HCT116 (cell line): Measurements from ENCODE around the gene SH2D7. TPM values are rescaled to one million over a fixed set of nuclear protein-coding genes. Genes with fewer than 3 reads are reported as not detected.
A peak's percentile ranks its signal among the peaks of the same experiment; 100 is the strongest.

Experiments used
- ATAC-seq: fragments of 200-7000 bp; cut with Tn5 transposase; 2 replicates; pipeline ENCODE4 v1.9.1; 2020; ENCODE audit warnings: mild to moderate bottlenecking, moderate library complexity
- BruUV-seq: library from RNA; stranded (reverse); fragments of 400-500 nt; replicated peaks from 2 replicates; lab custom pipeline; 2021; lab: Mats Ljungman, UMichigan
- CTCF ChIA-PET: fragments of 300-600 bp; sonication (Branson Sonifier 250); formaldehyde crosslinking; loops from one replicate; lab custom pipeline; 2021; ENCODE audit warnings: antibody characterized with exemption; lab: Charles Lee
- POLR2A ChIA-PET: fragments of 300-600, 350-600 bp; sonication (Branson Sonifier 250); formaldehyde crosslinking; loops from one replicate; lab custom pipeline; 2021; ENCODE audit warnings: antibody characterized with exemption; lab: Charles Lee
- RAD21 ChIA-PET, 2 experiments: fragments of 300-600 bp; sonication (Branson Sonifier 250); formaldehyde crosslinking; loops; one replicate each; lab custom pipeline; 2023; ENCODE audit warnings: low total read pairs in 2 of 2; ENCODE audit not compliant: uncharacterized antibody in 2 of 2, unreplicated experiment in 2 of 2, low non-redundant PET in 1 of 2; lab: Charles Lee
- DNase-seq: peaks from one replicate; pipeline ENCODE4 v3.0.0-alpha.2; 2010; ENCODE audit warnings: low read depth, low spot score
- H2AFZ ChIP-seq: fragments of 200-600 bp; shearing (Covaris generic), sonication (generic); 2 replicates; pipeline ENCODE4 v1.6.1; 2017; ENCODE audit warnings: low read depth, mixed run types, mixed read lengths, antibody characterized with exemption, low read length; ENCODE audit not compliant: poor library complexity, severe bottlenecking
- H3K27ac ChIP-seq: 2 replicates; pipeline ENCODE4 v1.5.1; 2012; ENCODE audit warnings: low read depth, low read length
- H3K27me3 ChIP-seq: fragments of 200-600 bp; sonication (generic); 2 replicates; pipeline ENCODE4 v1.6.1; 2016; ENCODE audit warnings: mixed run types, low read length, mixed read lengths; ENCODE audit not compliant: insufficient read depth
- H3K36me3 ChIP-seq, 2 experiments: fragments of 200-500 bp in 1 of 2; fragments of 200-600 bp in 1 of 2; sonication (Bioruptor generic) in 1 of 2; sonication (generic) in 1 of 2; 2 replicates each; pipeline versions ENCODE4 v1.5.1 to v1.6.1; 2014 to 2016; ENCODE audit warnings: low read length in 2 of 2, inconsistent platforms in 1 of 2, mixed read lengths in 1 of 2, mixed run types in 1 of 2; ENCODE audit not compliant: insufficient read depth in 2 of 2, control insufficient read depth in 1 of 2
- H3K4me1 ChIP-seq, 2 experiments: fragments of 200-600 bp in 1 of 2; sonication (generic) in 1 of 2; 2 replicates each; pipeline versions ENCODE4 v1.5.1 to v1.6.1; 2012 to 2017; ENCODE audit warnings: low read length in 2 of 2, inconsistent platforms in 1 of 2, mild to moderate bottlenecking in 1 of 2, mixed read lengths in 1 of 2, mixed run types in 1 of 2, moderate library complexity in 1 of 2; ENCODE audit not compliant: insufficient read depth in 2 of 2, control insufficient read depth in 1 of 2
- H3K4me2 ChIP-seq: fragments of 200-600 bp; sonication (generic); 2 replicates; pipeline ENCODE4 v1.6.1; 2017; ENCODE audit warnings: mixed run types, low read length, mixed read lengths
- H3K4me3 ChIP-seq, 2 experiments: fragments of 200-600 bp in 1 of 2; sonication (generic) in 1 of 2; replicated peaks in 1 of 2; 2 replicates each; pipeline ENCODE4 v1.5.1; 2011 to 2016; ENCODE audit warnings: low read length in 2 of 2, control low read depth in 1 of 2, low read depth in 1 of 2, mild to moderate bottlenecking in 1 of 2, mixed read lengths in 1 of 2, mixed run types in 1 of 2
- H3K79me2 ChIP-seq: fragments of 200-600 bp; sonication (generic); 2 replicates; pipeline ENCODE4 v1.6.1; 2017; ENCODE audit warnings: mild to moderate bottlenecking, mixed run types, low read length, moderate library complexity, mixed read lengths; ENCODE audit not compliant: insufficient read depth
- H3K9ac ChIP-seq: fragments of 200-600 bp; sonication (generic); 2 replicates; pipeline ENCODE4 v1.6.1; 2016; ENCODE audit warnings: low read length, mixed read lengths
- H3K9me2 ChIP-seq: fragments of 200-600 bp; sonication (generic), shearing (Covaris generic); 2 replicates; pipeline ENCODE4 v1.6.1; 2017; ENCODE audit warnings: mixed run types, mild to moderate bottlenecking, moderate library complexity; ENCODE audit not compliant: insufficient read depth
- H3K9me3 ChIP-seq, 2 experiments: fragments of 200-500 bp in 1 of 2; fragments of 200-600 bp in 1 of 2; sonication (Bioruptor generic) in 1 of 2; sonication (generic) in 1 of 2; 2 replicates each; pipeline ENCODE4 v1.6.1; 2014 to 2017; ENCODE audit warnings: low read length in 2 of 2, mixed read lengths in 2 of 2, inconsistent platforms in 1 of 2, low read depth in 1 of 2, mild to moderate bottlenecking in 1 of 2, mixed run types in 1 of 2, moderate library complexity in 1 of 2; ENCODE audit not compliant: control insufficient read depth in 1 of 2, insufficient read depth in 1 of 2
- H4K20me1 ChIP-seq: fragments of 200-600 bp; sonication (generic), shearing (Covaris generic); 2 replicates; pipeline ENCODE4 v1.6.1; 2017; ENCODE audit warnings: mixed run types, mild to moderate bottlenecking, moderate library complexity; ENCODE audit not compliant: insufficient read depth
- CBX3 ChIP-seq: IDR thresholded peaks from 2 replicates; pipeline ENCODE4 v1.6.1; 2012; ENCODE audit warnings: low read depth
- CEBPB ChIP-seq: IDR thresholded peaks from 2 replicates; pipeline ENCODE4 v1.6.1; 2012; ENCODE audit warnings: low read depth
- CTCF ChIP-seq, 3 experiments: fragments of 200-600 bp in 1 of 3; sonication (generic) in 1 of 3; IDR thresholded peaks in 2 of 3; conservative IDR thresholded peaks in 1 of 3; 2 replicates each; pipeline ENCODE4 v1.5.1; 2012 to 2017; ENCODE audit warnings: low read depth in 2 of 3, low read length in 2 of 3, antibody characterized with exemption in 1 of 3, borderline replicate concordance in 1 of 3, control low read depth in 1 of 3, mild to moderate bottlenecking in 1 of 3, mixed read lengths in 1 of 3, mixed run types in 1 of 3, moderate library complexity in 1 of 3; ENCODE audit not compliant: insufficient read depth in 1 of 3
- EGR1 ChIP-seq: IDR thresholded peaks from 2 replicates; pipeline ENCODE4 v1.6.1; 2012; ENCODE audit warnings: low read depth
- ELF1 ChIP-seq: IDR thresholded peaks from 2 replicates; pipeline ENCODE4 v1.6.1; 2012; ENCODE audit warnings: low read depth, borderline replicate concordance
- EZH2 ChIP-seq: fragments of 200-600 bp; sonication (generic); IDR thresholded peaks from 2 replicates; pipeline ENCODE4 v1.6.1; 2017; ENCODE audit warnings: antibody characterized with exemption, mixed run types
- EZH2phosphoT487 ChIP-seq: fragments of 200-600 bp; IDR thresholded peaks from 2 replicates; pipeline ENCODE4 v1.6.1; 2018; ENCODE audit warnings: antibody characterized with exemption, borderline replicate concordance
- FOSL1 ChIP-seq: IDR thresholded peaks from 2 replicates; pipeline ENCODE4 v1.6.1; 2012; ENCODE audit warnings: low read depth
- JUND ChIP-seq: IDR thresholded peaks from 2 replicates; pipeline ENCODE4 v1.6.1; 2012
- POLR2AphosphoS5 ChIP-seq: IDR thresholded peaks from 2 replicates; pipeline ENCODE4 v1.6.1; 2011; ENCODE audit warnings: mild to moderate bottlenecking, low read depth, low read length, moderate library complexity
- RAD21 ChIP-seq: IDR thresholded peaks from 2 replicates; pipeline ENCODE4 v1.6.1; 2012; ENCODE audit warnings: low read depth, mild to moderate bottlenecking
- TCF7L2 ChIP-seq: IDR thresholded peaks from 2 replicates; pipeline ENCODE4 v1.7.0; 2011; ENCODE audit warnings: borderline replicate concordance, inconsistent platforms; ENCODE audit not compliant: insufficient read depth, insufficient read length; ENCODE audit errors: extremely low read depth
- YY1 ChIP-seq: IDR thresholded peaks from 2 replicates; pipeline ENCODE4 v1.6.1; 2011; ENCODE audit warnings: low read length, low read depth, moderate library complexity, mild to moderate bottlenecking; ENCODE audit not compliant: insufficient replicate concordance; ENCODE audit errors: extremely low read depth
- ZFX ChIP-seq: fragments of 450-650 bp; IDR thresholded peaks from 2 replicates; pipeline ENCODE4 v1.6.1; 2017
- ZNF274 ChIP-seq: fragments of 200-500 bp; sonication (Bioruptor generic); IDR thresholded peaks from 2 replicates; pipeline ENCODE4 v1.6.1; 2014; ENCODE audit warnings: mild to moderate bottlenecking, low read depth, low read length, inconsistent platforms
- intact Hi-C: fragments of 100-400 bp; cut with micrococcal nuclease; formaldehyde crosslinking; loops from 2 replicates; pipeline ENCODE4 v1.10.0; 2022
- total RNA-seq: library from RNA; stranded (reverse); gene quantifications from one replicate; pipeline ENCODE4 v1.2.1, GENCODE V29; 2021; ENCODE audit not compliant: unreplicated experiment

SH2D7 gene
- total RNA-seq, 1 experiment from 2014 or later = not detected

DNA sequence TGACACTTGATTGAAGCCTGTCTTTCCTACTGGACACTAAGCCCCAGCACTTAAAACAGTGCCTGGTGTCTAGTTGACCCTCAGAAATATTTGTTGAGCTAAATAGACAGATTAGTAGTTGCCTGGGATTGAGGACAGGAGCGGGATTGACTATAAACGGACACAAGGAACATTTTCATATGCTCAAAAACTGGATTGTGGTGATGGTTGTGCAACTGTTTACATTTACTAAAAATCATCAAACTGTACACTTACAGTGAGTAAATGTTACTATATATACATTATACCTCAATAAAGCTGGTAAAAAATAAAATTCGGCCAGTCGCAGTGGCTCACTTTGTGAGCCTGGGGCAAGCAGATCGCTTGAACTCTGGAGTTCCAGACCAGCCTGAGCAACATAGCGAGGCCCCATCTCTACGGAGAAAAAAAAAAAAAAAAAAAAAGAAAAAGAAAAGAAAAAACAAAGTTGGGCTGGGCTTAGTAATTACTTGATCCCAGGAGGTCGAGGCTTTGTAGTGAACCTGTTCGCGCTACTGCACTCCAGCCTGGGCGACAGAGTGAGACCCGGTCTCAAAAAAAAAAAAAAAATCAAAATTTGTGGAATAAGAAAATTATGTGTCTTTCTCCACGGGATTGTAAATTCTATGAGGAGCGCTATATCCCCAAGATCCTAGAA, 56.2 kb downstream of the SH2D7 start:
- Histone ChIP-seq H3K36me3 (no peaks in the 10 kb centered on the region), H3K4me3 (peak overlapping the region; percentile 70 to 77), H2AFZ (peak overlapping the region; percentile 73), H3K27me3 (no peaks in the 10 kb centered on the region), H3K9me2 (no peaks in the 10 kb centered on the region), H3K9ac (peak overlapping the region; percentile 78), H3K27ac (peak overlapping the region; percentile 38; the same call in 1 of the 2 replicates), H3K4me1 (peaks cover 4 to 36% of the 10 kb centered on the region in 2 experiments; a peak in 3 of 4 replicates), H3K9me3 (no peaks in the 10 kb centered on the region), H3K79me2 (peaks cover 38% of the 10 kb centered on the region), H3K4me2 (peak overlapping the region; percentile 89), H4K20me1 (no peaks in the 10 kb centered on the region)
- TSS peak; percentile 92 for BruUV-seq
- CTCF ChIA-PET = interaction anchor here (1.2 to 1.4 kb wide), 2 partner anchors 9 to 17 kb away, joined by 3 to 5 read pairs; partner anchors contain the start of gene CIB2
- TF ChIP-seq TCF7L2 (no peak), JUND (no peak), POLR2AphosphoS5 (no peak), ZFX (no peak), EZH2phosphoT487 (no peak), EGR1 (no peak), RAD21 (no peak), CEBPB (no peak), EZH2 (no peak), YY1 (no peak), CBX3 (no peak), ELF1 (no peak), CTCF (IDR thresholded peaks at IDR 0.05 in 2 of 3, conservative IDR thresholded peaks at IDR 0.05 in 1 of 3; ENCODE audit: borderline replicate concordance in 1 of 3, insufficient read depth in 1 of 3, low read depth in 2 of 3, low read length in 2 of 3) (no peak), FOSL1 (no peak), ZNF274 (no peak)
- no peak for DNase-seq
- ATAC-seq = peak; percentile 7
- intact Hi-C loops = no loop called here
- POLR2A ChIA-PET = interaction anchor here (0.6 to 1.0 kb wide), 7 partner anchors 9 to 238 kb away, joined by 3 to 7 read pairs (median 3); no protein-coding TSS in a partner anchor
- RAD21 ChIA-PET = interaction anchor here in 1 of 2 experiments (0.7 kb wide), 2 partner anchors 17 to 150 kb away, joined by 3 read pairs; no protein-coding TSS in a partner anchor
